ENCODE results near the gene PANK4. TPM values are rescaled to one million over a fixed set of nuclear protein-coding genes. Genes with fewer than 3 reads are reported as not detected.

PANK4 gene
- total and polyA plus RNA-seq, 2 of the 8 experiments (the other 6 are each of a cell fraction or from before 2014, with no cell fraction given) = 20.1 to 29.7 TPM

GRCh38 chr1:2515763-2516080, 10.7 kb downstream of the PANK4 start:
- no peaks in the 10 kb centered on the region; a peak in 1 of 7 replicates for H3K4me1 ChIP-seq (replicated peaks in 1 of 4; ENCODE audit: control insufficient read depth in 3 of 4, insufficient read depth in 4 of 4, low read length in 3 of 4)
- no peak overlapping the region for H3K56ac ChIP-seq (replicated peaks; ENCODE audit: insufficient read length, low read depth, low read length)
- H2BK120ac ChIP-seq (replicated peaks; ENCODE audit: low read depth, low read length) = no peak overlapping the region
- no peaks in the 10 kb centered on the region for H3K23me2 ChIP-seq (ENCODE audit: low read depth, low read length)
- no peak overlapping the region for H3K14ac ChIP-seq (ENCODE audit: insufficient read length)
- H3K27ac ChIP-seq (ENCODE audit: low read depth, low read length) = no peak overlapping the region
- H4K20me1 ChIP-seq (replicated peaks in 1 of 2; ENCODE audit: control insufficient read depth in 1 of 2, insufficient read depth in 2 of 2, low read length in 2 of 2) = peaks cover under 1 to 19% of the 10 kb centered on the region in 2 experiments
- H4K8ac ChIP-seq (ENCODE audit: extremely low read depth, insufficient read depth, low read length) = no peak overlapping the region; the same call in none of the 2 replicates
- peaks cover 2% of the 10 kb centered on the region for H3K79me1 ChIP-seq (ENCODE audit: low read depth, low read length)
- TF ChIP-seq EP300 (IDR thresholded peaks at IDR 0.05; ENCODE audit: borderline replicate concordance in 1 of 2, low read depth in 2 of 2, low read length in 2 of 2) = no peak
- TF ChIP-seq TBP (IDR thresholded peaks at IDR 0.05; ENCODE audit: low read depth, low read length) = no peak
- TF ChIP-seq PHF8 (conservative IDR thresholded peaks at IDR 0.05; ENCODE audit: low read depth, low read length) = no peak
- no peak for TF ChIP-seq CHD2 (IDR thresholded peaks at IDR 0.05; ENCODE audit: low read length)
- no peak for TF ChIP-seq POLR2AphosphoS5 (IDR thresholded peaks at IDR 0.05; ENCODE audit: low read depth, low read length)
- no peak for TF ChIP-seq RBBP5 (IDR thresholded peaks at IDR 0.05; ENCODE audit: borderline replicate concordance, low read depth, low read length)
- TF ChIP-seq CBX5 (IDR thresholded peaks at IDR 0.05; ENCODE audit: low read depth, low read length) = no peak
- TF ChIP-seq SAP30 (IDR thresholded peaks at IDR 0.05; ENCODE audit: insufficient read depth, insufficient replicate concordance, low read length) = no peak
- no peak for TF ChIP-seq ASH2L (IDR thresholded peaks at IDR 0.05; ENCODE audit: low read length)
- no peak for TF ChIP-seq KDM1A (IDR thresholded peaks at IDR 0.05; ENCODE audit: borderline replicate concordance, low read length)
- H3K4ac ChIP-seq (replicated peaks; ENCODE audit: insufficient read length, low read depth, low read length) = no peak overlapping the region
- H3K9ac ChIP-seq (replicated peaks in 1 of 4; ENCODE audit: extremely low read depth in 1 of 4, low read depth in 3 of 4, low read length in 3 of 4) = no peak overlapping the region
- H2BK20ac ChIP-seq (ENCODE audit: low read length) = no peak overlapping the region
- no peak for FAIRE-seq
- no peak overlapping the region for H3K4me2 ChIP-seq (ENCODE audit: insufficient read depth in 1 of 2, low read depth in 2 of 2, low read length in 2 of 2)
- no peak overlapping the region for H3K4me3 ChIP-seq (ENCODE audit: extremely low read depth in 1 of 4, insufficient read depth in 2 of 4, low read depth in 3 of 4, low read length in 4 of 4)
- H3K36me3 ChIP-seq (ENCODE audit: control insufficient read depth in 2 of 4, insufficient read depth in 4 of 4, low read length in 3 of 4) = peaks cover 17 to 64% (median 46%) of the 10 kb centered on the region in 4 experiments; a peak in 7 of 8 replicates
- no peak overlapping the region for H2BK15ac ChIP-seq (ENCODE audit: low read length)
- H2AFZ ChIP-seq (ENCODE audit: low read length) = no peak overlapping the region
- no peaks in the 10 kb centered on the region for H3K9me3 ChIP-seq (ENCODE audit: insufficient read depth in 2 of 2, low read depth in 1 of 2, low read length in 1 of 2)
- no peak overlapping the region for H2BK5ac ChIP-seq (ENCODE audit: low read depth, low read length)
- no peaks in the 10 kb centered on the region for H3K27me3 ChIP-seq (replicated peaks in 1 of 4; ENCODE audit: control insufficient read depth in 3 of 4, extremely low read depth in 1 of 4, insufficient read depth in 3 of 4, low read length in 3 of 4)
- no peak overlapping the region for H3K18ac ChIP-seq (ENCODE audit: extremely low read depth, low read length)
- no peak for DNase-seq (ENCODE audit: low read depth in 1 of 2, low spot score in 2 of 2)
- H2AK5ac ChIP-seq (ENCODE audit: low read depth, low read length) = no peak overlapping the region
- CTCF ChIA-PET (ENCODE audit: partially characterized antibody) = interaction anchor here (1.0 to 2.8 kb wide), 6 partner anchors 23 to 85 kb away, joined by 3 to 7 read pairs (median 5); no protein-coding TSS in a partner anchor
- H2BK12ac ChIP-seq (ENCODE audit: low read depth, low read length) = no peak overlapping the region
- no peaks in the 10 kb centered on the region for H3K79me2 ChIP-seq (ENCODE audit: control insufficient read depth in 1 of 2, insufficient read depth in 2 of 2, low read length in 2 of 2)
- H4K91ac ChIP-seq (replicated peaks; ENCODE audit: insufficient read length, low read length) = no peak overlapping the region
- POLR2A ChIA-PET (ENCODE audit: partially characterized antibody) = interaction anchor here (0.6 to 1.1 kb wide), 2 partner anchors 12 to 62 kb away, joined by 3 read pairs; no protein-coding TSS in a partner anchor
- no peak overlapping the region for H3K23ac ChIP-seq (ENCODE audit: insufficient read length)
- 92% methylated on average over 5 of the region's 11 CpGs; no CpG with 5 or more reads in 1 of the 2 experiments for whole genome bisulfite sequencing, 2 experiments (ENCODE audit: extremely low coverage in 1 of 2, insufficient coverage in 1 of 2, insufficient read length in 1 of 2, insufficient replicate concordance in 2 of 2, low coverage in 1 of 2, low lambda C conversion rate in 2 of 2, missing lambda C conversion rate in 1 of 2)
- no peak overlapping the region for H4K5ac ChIP-seq (ENCODE audit: insufficient read length, low read depth, low read length)

Data from H1 (cell line).